NCI-H146 (cell line): ENCODE measurements around the gene COL27A1.

Experiments
- DNase-seq: peaks from one replicate; lab custom pipeline; 2025; lab: John Stamatoyannopoulos, UW

The COL27A1 gene

GRCh38 chr9:114287763-114288192 is 132.4 kb downstream of the COL27A1 start:
- no peak for DNase-seq

- no peak for DNase-seq
Measured at GRCh38 chr9:114288193-114289091, 133.1 kb downstream of the COL27A1 start.

- DNase-seq, result no peak
Measured at GRCh38 chr9:114289106-114289505, 133.8 kb downstream of the COL27A1 start.

- no peak for DNase-seq
Measured at GRCh38 chr9:114289571-114290481, 134.5 kb downstream of the COL27A1 start.

GRCh38 chr9:114290561-114290986 is 135.2 kb downstream of the COL27A1 start:
- DNase-seq, result no peak

- DNase-seq, result peak; percentile 19
Measured at GRCh38 chr9:114291064-114291474, 135.7 kb downstream of the COL27A1 start.

GRCh38 chr9:114291886-114292590 is 136.7 kb downstream of the COL27A1 start:
- DNase-seq, result no peak

GRCh38 chr9:114294664-114295063 is 139.3 kb downstream of the COL27A1 start:
- DNase-seq, result no peak

GRCh38 chr9:114296338-114296737 is 141.0 kb downstream of the COL27A1 start:
- DNase-seq, result no peak

GRCh38 chr9:114299286-114300152 is 144.2 kb downstream of the COL27A1 start:
- DNase-seq, result no peak

GRCh38 chr9:114300153-114300845 is 145.0 kb downstream of the COL27A1 start:
- DNase-seq, result no peak

- DNase-seq, result no peak
Measured at GRCh38 chr9:114300846-114301797, 145.8 kb downstream of the COL27A1 start.

GRCh38 chr9:114301798-114302565 is 146.6 kb downstream of the COL27A1 start:
- no peak for DNase-seq

- DNase-seq, result no peak
Measured at GRCh38 chr9:114302727-114303126, 147.4 kb downstream of the COL27A1 start.

GRCh38 chr9:114303571-114303970 is 148.2 kb downstream of the COL27A1 start:
- DNase-seq, result no peak

- no peak for DNase-seq
Measured at GRCh38 chr9:114303977-114304376, 148.6 kb downstream of the COL27A1 start.

GRCh38 chr9:114304416-114305188 is 149.3 kb downstream of the COL27A1 start:
- no peak for DNase-seq

- DNase-seq, result no peak
Measured at GRCh38 chr9:114307899-114308267, 152.5 kb downstream of the COL27A1 start.
